Stomach (tissue), 4 donors: Measurements from ENCODE around the gene EFCAB12.

Source experiments
- POLR2AphosphoS5 ChIP-seq, 3 donors: sonication (generic); formaldehyde crosslinking; IDR thresholded peaks; one replicate each; pipeline ENCODE4 v1.6.1; 2016; ENCODE audit warnings: antibody characterized with exemption in 3 of 3
- TF ChIP-seq, protein P1 (sequence below), 7 experiments: fragments of 450-650 bp in 4 of 7; fragments of 200-600 bp in 3 of 7; sonication (generic) in 3 of 7; IDR thresholded peaks; one replicate each; pipeline ENCODE4 v1.5.1; 2016 to 2019; ENCODE audit warnings: antibody characterized with exemption in 7 of 7, control low read depth in 2 of 7, mild to moderate bottlenecking in 1 of 7

DNA sequence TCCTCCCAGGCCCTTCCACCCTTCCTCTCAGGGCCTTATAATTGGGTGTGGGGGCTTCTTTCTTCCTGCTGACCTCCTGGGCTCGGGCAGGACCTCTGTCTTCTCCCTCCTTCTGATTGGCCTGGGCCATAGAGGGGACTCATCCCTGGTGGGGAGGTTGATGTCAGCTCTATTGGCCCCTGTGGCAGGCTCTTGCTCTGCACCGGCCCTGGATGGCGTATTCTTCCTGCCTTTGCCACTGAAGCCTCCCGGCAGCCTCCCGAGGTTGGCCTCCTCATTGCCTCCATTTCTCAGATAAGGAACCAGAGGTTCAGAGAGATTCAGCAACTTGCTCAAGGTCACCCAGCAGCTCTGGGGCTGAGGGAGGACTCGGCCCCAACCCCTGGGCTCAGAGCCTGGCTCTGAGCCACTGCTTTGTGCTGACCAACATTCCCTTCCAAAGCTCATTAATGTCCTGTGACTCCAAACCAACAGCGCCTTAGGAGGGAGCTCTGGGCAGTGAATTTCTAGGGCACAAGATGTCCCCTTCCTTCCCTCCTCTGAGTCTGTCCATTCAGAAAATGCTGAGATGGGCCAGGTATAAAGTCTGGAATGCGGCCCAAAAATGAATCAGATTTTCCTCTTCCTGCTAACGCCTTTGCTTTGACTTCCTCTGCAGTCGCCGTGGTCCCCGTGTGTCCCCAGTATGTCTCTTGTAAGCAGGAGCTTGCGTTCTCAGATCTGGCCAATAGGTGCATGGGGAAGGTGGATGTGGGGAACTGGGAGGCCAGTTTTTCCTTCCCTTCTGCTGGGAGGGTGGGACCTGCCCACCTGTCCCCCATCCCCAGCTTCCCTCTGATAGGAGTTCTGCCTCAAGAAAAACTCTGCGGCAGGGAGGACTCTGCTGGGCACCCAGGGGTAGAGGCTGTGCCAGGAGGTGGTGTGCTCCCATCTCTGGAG, 75.5 kb downstream of the EFCAB12 start:
- TF ChIP-seq, protein P1, sequence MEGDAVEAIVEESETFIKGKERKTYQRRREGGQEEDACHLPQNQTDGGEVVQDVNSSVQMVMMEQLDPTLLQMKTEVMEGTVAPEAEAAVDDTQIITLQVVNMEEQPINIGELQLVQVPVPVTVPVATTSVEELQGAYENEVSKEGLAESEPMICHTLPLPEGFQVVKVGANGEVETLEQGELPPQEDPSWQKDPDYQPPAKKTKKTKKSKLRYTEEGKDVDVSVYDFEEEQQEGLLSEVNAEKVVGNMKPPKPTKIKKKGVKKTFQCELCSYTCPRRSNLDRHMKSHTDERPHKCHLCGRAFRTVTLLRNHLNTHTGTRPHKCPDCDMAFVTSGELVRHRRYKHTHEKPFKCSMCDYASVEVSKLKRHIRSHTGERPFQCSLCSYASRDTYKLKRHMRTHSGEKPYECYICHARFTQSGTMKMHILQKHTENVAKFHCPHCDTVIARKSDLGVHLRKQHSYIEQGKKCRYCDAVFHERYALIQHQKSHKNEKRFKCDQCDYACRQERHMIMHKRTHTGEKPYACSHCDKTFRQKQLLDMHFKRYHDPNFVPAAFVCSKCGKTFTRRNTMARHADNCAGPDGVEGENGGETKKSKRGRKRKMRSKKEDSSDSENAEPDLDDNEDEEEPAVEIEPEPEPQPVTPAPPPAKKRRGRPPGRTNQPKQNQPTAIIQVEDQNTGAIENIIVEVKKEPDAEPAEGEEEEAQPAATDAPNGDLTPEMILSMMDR (IDR thresholded peaks at IDR 0.05) = no peak
- no peak for TF ChIP-seq POLR2AphosphoS5 (IDR thresholded peaks at IDR 0.05)
